K562 (cell line): Measurements from ENCODE around the gene RASGRP2. TPM values are rescaled to one million over a fixed set of nuclear protein-coding genes. Genes with fewer than 3 reads are reported as not detected.

ENCODE experiments used
- AFF4 ChIP-seq: sonication (generic); formaldehyde crosslinking; IDR thresholded peaks from 2 replicates; pipeline ENCODE4 v1.8.0; 2023; ENCODE audit warnings: mild to moderate bottlenecking, missing genetic modification reagents
- CREB3 ChIP-seq: fragments of 450-650 bp; conservative IDR thresholded peaks from 2 replicates; pipeline ENCODE4 v1.6.1; 2016; ENCODE audit warnings: missing genetic modification characterization, low read depth, mild to moderate bottlenecking, missing compliant biosample characterization, moderate library complexity
- DLX4 ChIP-seq: fragments of 250-450 bp; sonication (Bioruptor Pico); IDR thresholded peaks from 2 replicates; pipeline ENCODE4 v1.6.1; 2021; ENCODE audit warnings: mild to moderate bottlenecking
- HES1 ChIP-seq: fragments of 450-650 bp; IDR thresholded peaks from 2 replicates; pipeline ENCODE4 v1.6.1; 2016; ENCODE audit warnings: low read depth, mild to moderate bottlenecking, moderate library complexity
- HMBOX1 ChIP-seq: sonication (generic); IDR thresholded peaks from 2 replicates; pipeline ENCODE4 v1.6.1; 2016
- ID3 ChIP-seq, 2 experiments: fragments of 250-450 bp in 1 of 2; fragments of 450-650 bp in 1 of 2; sonication (Bioruptor Pico) in 1 of 2; IDR thresholded peaks; 2 replicates each; pipeline versions ENCODE4 v1.6.1 to v1.8.0; 2016 to 2021; ENCODE audit warnings: mild to moderate bottlenecking in 2 of 2, moderate library complexity in 2 of 2, missing compliant biosample characterization in 1 of 2, missing genetic modification characterization in 1 of 2
- JUND ChIP-seq, 2 experiments: IDR thresholded peaks; 2 replicates in 1 of 2; 3 replicates in 1 of 2; pipeline ENCODE4 v1.6.1; 2011; ENCODE audit warnings: borderline replicate concordance in 2 of 2, low read depth in 2 of 2, low read length in 2 of 2, improper control_type of control experiment in 1 of 2, missing biosample characterization in 1 of 2, missing genetic modification characterization in 1 of 2, missing genetic modification reagents in 1 of 2
- KDM2B ChIP-seq: fragments of 250-450 bp; sonication (Bioruptor Pico); IDR thresholded peaks from 2 replicates; pipeline ENCODE4 v1.8.0; 2021; ENCODE audit warnings: mild to moderate bottlenecking, moderate library complexity
- KDM5B ChIP-seq: fragments of 200-600 bp; sonication (generic); IDR thresholded peaks from 2 replicates; pipeline ENCODE4 v1.6.1; 2012; ENCODE audit warnings: low read depth, mild to moderate bottlenecking, moderate library complexity, low read length, control low read depth, inconsistent platforms; ENCODE audit not compliant: insufficient replicate concordance
- MECOM ChIP-seq: fragments of 250-450 bp; sonication (Bioruptor Pico); IDR thresholded peaks from 2 replicates; pipeline ENCODE4 v1.8.0; 2022; ENCODE audit warnings: inconsistent platforms
- RHOXF2B ChIP-seq: fragments of 250-450 bp; sonication (Bioruptor Pico); conservative IDR thresholded peaks from 2 replicates; pipeline ENCODE4 v1.5.1; 2021
- ZC3H4 ChIP-seq: sonication (generic); formaldehyde crosslinking; IDR thresholded peaks from 2 replicates; pipeline ENCODE4 v1.9.0; 2021; ENCODE audit warnings: missing genetic modification reagents, borderline replicate concordance
- ZFPM2 ChIP-seq: fragments of 250-450 bp; sonication (Bioruptor Pico); IDR thresholded peaks from 2 replicates; pipeline ENCODE4 v1.5.1; 2022; ENCODE audit warnings: mild to moderate bottlenecking
- ZNF584 ChIP-seq: fragments of 200-800 bp; sonication (Bioruptor generic); IDR thresholded peaks from 2 replicates; pipeline ENCODE4 v1.6.1; 2016; ENCODE audit warnings: low read depth, mild to moderate bottlenecking, missing genetic modification characterization, missing compliant biosample characterization
- ZNF740 ChIP-seq, 3 experiments: fragments of 200-800 bp in 1 of 3; sonication (Bioruptor generic) in 1 of 3; sonication (generic) in 1 of 3; formaldehyde crosslinking in 1 of 3; IDR thresholded peaks; 2 replicates each; pipeline versions ENCODE4 v1.6.1 to v1.8.0; 2016 to 2022; ENCODE audit warnings: mild to moderate bottlenecking in 2 of 3, missing compliant biosample characterization in 2 of 3, missing genetic modification characterization in 2 of 3, missing genetic modification reagents in 1 of 3
- polyA plus RNA-seq, 8 experiments: library from polyadenylated mRNA; depleted of rRNA in 4 of 8; stranded (reverse) in 5 of 8; unstranded in 3 of 8; fragments of >200 nt; fragmentation: Nextera tagmentation in 2 of 8; fragmentation: Illumina TruSeq in 1 of 8; extraction: Ambion mirVana in 2 of 8; extraction: Trizol in 1 of 8; gene quantifications; 2 replicates each; pipeline versions ENCODE4 v1.2.1 to v1.2.3, GENCODE V29; 2011 to 2014; ENCODE audit warnings: inconsistent platforms in 1 of 8, missing spikeins in 1 of 8
- total RNA-seq, 7 experiments: library from RNA; depleted of rRNA in 6 of 7; stranded (reverse); fragments of >200 nt in 6 of 7; fragmentation: Illumina TruSeq in 2 of 7; extraction: Trizol in 2 of 7; gene quantifications; 2 replicates each; pipeline versions ENCODE4 v1.2.1 to v1.2.3, GENCODE V29; 2011 to 2021; ENCODE audit warnings: low replicate concordance in 1 of 7

RASGRP2 gene
- total and polyA plus RNA-seq, 9 of the 15 experiments (the other 6 are each of a cell fraction or from before 2014, with no cell fraction given) = 0.87 to 22.7 (median 5.5) TPM

- TF ChIP-seq RHOXF2B (CRISPR knock-in tag) (no peak), KDM2B (no peak), ZNF584 (CRISPR knock-in tag) (no peak), ZC3H4 (0 out of 2 replicates have a peak, but pooled peaks have one; percentile 6), ID3 (CRISPR knock-in tag; IDR thresholded peaks at IDR 0.05) (no peak), ID3 (tag; IDR thresholded peaks at IDR 0.05) (0 out of 2 replicates have a peak, but pooled peaks have one; percentile 18), AFF4 (CRISPR knock-in tag) (no peak), JUND (IDR thresholded peaks at IDR 0.05; ENCODE audit: borderline replicate concordance, low read depth, low read length) (0 out of 2 replicates have a peak, but pooled peaks have one; percentile 14), JUND (tag; IDR thresholded peaks at IDR 0.05; ENCODE audit: borderline replicate concordance, low read depth, low read length) (no peak), DLX4 (CRISPR knock-in tag) (no peak), HES1 (no peak), KDM5B (peak; percentile 32), MECOM (CRISPR knock-in tag) (no peak), HMBOX1 (no peak), CREB3 (tag) (no peak), ZFPM2 (no peak), ZNF740 (CRISPR knock-in tag; IDR thresholded peaks at IDR 0.05) (0 out of 2 replicates have a peak, but pooled peaks have one; percentile 30), ZNF740 (tag; IDR thresholded peaks at IDR 0.05) (no peak)
Observed at GRCh38 chr11:64745521-64746328, 1.8 kb upstream of the RASGRP2 start (continued).
